GM12874 (cell line): ENCODE measurements around the gene TSHB.

Experiments
- TF ChIP-seq, protein P1 (sequence below): IDR thresholded peaks from 2 replicates; pipeline ENCODE4 v1.5.1; 2011; ENCODE audit warnings: low read depth, mild to moderate bottlenecking, control low read depth, low read length, moderate library complexity; ENCODE audit not compliant: insufficient read depth

TSHB gene

DNA sequence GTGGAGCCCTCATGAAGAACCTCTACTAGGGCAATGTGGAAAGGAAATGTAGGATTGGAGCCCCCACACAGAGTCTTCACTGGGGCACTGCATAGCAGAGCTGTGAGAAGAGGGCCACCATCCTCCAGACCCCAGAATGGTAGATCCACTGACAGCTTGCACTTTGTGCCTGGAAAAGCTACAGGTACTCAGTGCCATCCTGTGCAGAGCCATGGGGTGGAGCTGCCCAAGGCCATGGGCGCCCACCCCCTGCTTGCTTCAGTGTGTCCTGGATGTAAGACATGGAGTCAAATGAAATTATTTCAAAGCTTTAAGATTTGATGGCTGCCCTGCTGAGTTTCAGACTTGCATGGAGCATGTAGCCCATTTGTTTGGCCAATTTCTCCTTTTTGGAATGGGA is 17.2 kb upstream of the TSHB start:
- TF ChIP-seq, protein P1, sequence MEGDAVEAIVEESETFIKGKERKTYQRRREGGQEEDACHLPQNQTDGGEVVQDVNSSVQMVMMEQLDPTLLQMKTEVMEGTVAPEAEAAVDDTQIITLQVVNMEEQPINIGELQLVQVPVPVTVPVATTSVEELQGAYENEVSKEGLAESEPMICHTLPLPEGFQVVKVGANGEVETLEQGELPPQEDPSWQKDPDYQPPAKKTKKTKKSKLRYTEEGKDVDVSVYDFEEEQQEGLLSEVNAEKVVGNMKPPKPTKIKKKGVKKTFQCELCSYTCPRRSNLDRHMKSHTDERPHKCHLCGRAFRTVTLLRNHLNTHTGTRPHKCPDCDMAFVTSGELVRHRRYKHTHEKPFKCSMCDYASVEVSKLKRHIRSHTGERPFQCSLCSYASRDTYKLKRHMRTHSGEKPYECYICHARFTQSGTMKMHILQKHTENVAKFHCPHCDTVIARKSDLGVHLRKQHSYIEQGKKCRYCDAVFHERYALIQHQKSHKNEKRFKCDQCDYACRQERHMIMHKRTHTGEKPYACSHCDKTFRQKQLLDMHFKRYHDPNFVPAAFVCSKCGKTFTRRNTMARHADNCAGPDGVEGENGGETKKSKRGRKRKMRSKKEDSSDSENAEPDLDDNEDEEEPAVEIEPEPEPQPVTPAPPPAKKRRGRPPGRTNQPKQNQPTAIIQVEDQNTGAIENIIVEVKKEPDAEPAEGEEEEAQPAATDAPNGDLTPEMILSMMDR, result no peak

DNA sequence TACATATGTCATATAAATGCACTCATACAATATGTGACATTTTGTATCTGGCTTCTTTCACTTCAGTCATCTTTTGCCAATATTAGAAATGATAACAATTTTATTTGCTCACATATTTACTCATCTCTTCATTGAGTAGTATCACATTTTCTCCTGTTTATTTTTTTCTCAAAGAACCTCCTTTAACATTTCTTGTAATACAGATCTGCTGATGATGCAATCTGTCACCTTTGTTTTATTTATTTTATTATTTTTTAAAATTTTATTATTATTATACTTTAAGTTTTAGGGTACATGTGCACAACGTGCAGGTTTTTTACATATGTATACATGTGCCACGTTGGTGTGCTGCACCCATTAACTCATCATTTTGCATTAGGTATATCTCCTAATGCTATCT is 15.8 kb upstream of the TSHB start:
- TF ChIP-seq, protein P1, result no peak

DNA sequence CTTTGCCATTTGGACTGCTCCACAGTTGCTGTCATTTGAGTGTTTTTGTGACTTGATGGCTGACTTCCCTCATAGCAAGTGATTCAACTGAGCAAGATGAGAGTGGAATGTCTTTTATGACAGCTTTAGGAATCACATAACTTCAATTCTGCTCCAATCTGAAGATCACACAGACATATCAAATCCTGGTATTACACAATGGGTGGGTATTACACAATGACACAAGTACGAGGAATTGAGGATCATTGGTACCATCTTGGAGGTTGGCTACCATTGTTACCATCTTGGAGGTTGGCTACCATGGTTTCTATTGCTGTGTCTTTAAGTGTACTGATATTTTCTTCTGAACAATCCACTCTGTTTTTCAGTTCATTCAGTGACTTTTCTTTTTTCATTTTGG is 8.5 kb upstream of the TSHB start:
- TF ChIP-seq, protein P1, result no peak

DNA sequence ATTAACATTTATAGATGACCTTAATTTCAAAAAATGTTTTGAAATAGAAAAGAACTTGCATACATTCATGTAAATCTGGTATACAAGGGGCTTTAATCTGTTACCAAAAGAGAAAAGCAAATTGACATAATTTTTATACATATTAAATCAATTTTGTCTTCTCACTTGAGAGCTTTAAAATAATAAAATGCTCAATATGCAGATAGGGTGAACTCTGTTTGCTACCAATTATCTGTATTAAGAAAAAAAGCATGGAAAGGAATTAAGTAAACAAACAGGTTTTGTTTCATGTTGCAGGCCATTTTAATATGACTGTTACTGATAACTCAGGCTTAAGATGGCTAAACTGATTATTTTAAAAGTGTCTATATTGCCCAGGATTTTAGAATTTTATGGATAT is 6.0 kb upstream of the TSHB start:
- TF ChIP-seq, protein P1, result no peak

DNA sequence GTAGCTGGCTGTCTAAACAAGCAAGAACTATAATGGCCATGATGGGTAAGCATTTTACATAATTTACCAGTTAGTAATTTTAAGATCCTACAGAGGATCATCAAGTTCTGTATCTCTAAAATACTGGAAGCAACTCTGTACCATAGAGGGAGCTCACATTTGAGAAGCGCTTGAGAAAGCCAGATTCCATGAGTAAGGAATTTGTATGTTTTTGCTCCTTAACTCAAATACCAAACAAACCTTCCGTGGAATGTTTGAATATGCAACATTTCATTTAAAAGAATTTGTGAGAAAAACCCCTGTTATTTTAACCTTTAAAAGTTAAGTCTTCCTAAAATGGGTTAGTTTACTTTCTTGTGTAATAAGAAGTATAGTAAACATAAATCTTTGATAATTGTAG is 2.0 kb downstream of the TSHB start:
- TF ChIP-seq, protein P1, result no peak

DNA sequence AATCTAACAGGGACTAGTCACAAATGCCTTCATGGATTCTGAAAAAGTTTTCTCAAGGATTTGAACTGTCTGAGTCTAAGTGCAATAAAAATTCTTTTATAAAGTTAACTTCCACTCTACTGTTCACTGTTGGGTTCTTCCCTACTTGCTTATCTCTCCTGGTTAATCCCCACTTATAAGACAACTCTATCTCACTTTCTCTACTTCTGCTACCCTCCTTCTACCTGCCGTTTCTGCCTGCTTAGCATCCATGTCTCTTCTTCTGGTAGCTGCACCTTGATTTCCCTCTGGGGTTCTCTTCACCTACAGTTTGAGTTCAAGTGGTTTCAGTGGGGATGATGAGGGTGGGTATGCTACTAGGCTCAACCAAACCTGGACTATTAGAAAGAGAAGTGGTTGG is 6.0 kb downstream of the TSHB start:
- TF ChIP-seq, protein P1, result no peak

DNA sequence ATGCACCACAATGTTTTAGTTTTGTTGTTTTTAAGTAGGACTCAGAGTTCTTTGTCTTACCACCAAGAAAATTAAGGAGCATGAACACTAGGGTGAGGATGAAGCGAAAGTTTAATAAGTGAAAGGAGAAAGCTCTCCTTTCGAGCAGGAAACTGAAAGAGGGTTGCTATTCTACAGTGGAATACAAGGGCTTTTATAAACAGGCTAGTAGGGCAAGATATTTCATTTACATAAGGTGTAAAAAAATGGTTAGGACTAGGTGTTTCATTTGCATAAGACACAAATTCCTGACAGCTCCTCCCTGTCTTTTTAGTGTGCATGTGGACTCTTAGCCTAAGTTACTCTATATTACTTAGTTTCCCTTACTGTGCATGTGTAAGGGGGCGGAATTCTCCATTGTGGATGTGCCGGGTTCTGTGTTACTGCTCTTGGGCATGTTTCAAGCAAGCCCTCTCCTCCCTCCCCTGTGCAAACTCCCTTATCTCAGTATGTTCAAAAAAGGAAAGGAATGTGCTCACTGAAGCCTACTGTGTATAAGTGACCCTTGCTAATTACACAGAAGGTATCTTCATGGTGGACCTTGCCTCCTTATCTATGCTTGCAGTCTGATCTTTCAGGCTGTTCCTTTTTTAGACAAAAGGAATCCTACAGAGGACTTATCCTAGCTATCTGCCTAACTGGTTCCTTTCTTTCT is 7.3 kb downstream of the TSHB start:
- TF ChIP-seq, protein P1, result no peak

DNA sequence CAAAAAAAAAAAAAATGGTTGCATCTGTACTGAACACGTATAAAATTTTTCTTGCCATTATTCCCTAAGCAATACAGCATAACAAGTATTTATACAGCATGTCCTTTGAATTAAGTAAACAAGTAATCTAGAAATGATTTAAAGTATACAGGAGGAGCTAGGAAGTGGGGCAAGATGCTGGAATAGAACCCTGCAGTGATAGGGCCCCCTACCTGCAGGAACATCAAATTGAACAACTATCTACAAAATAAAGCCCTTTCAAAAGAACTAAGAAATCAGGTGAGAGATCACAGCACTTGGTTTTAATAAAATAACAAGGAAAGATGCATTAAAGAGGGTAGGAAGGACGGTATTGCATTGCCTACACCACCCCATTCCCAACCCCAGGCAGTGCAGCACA is 10.9 kb downstream of the TSHB start:
- TF ChIP-seq, protein P1, result no peak
